Measurements from ENCODE around the gene PLIN4.
A peak's percentile ranks its signal among the peaks of the same experiment; 100 is the strongest.

The PLIN4 gene

DNA sequence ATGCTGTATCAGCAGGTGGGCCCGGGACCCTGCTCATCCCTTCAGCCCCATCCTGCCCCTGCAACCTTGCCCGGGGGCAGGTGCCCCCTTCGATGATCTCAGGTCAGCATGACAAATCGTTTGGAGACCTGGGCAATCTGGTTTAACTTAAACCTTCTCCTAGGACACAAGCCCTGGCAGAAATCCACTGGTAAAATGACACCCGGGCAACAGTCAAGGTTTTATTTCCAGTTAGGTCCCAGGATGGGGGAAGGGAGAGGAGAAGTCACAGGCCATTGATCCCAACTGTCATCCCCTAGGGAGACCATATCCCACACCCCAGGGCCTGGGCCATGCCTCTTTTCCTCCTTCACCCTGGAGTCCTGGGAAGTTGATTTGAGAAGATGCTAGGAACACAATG lies 18.5 kb upstream of the PLIN4 start:
- in situ Hi-C loops (cut with HindIII; ENCODE audit: low pct_ligation_motif_present, low sequenced_read_pairs) = no loop called here
- peaks cover 6% of the 10 kb centered on the region for H3K27me3 ChIP-seq (replicated peaks)
- no peak overlapping the region for H3K27ac ChIP-seq
- no peak for DNase-seq
- H3K4me3 ChIP-seq (ENCODE audit: low read depth, low read length) = no peak overlapping the region
- no peaks in the 10 kb centered on the region for H3K36me3 ChIP-seq (replicated peaks)
- TF ChIP-seq, protein P1, sequence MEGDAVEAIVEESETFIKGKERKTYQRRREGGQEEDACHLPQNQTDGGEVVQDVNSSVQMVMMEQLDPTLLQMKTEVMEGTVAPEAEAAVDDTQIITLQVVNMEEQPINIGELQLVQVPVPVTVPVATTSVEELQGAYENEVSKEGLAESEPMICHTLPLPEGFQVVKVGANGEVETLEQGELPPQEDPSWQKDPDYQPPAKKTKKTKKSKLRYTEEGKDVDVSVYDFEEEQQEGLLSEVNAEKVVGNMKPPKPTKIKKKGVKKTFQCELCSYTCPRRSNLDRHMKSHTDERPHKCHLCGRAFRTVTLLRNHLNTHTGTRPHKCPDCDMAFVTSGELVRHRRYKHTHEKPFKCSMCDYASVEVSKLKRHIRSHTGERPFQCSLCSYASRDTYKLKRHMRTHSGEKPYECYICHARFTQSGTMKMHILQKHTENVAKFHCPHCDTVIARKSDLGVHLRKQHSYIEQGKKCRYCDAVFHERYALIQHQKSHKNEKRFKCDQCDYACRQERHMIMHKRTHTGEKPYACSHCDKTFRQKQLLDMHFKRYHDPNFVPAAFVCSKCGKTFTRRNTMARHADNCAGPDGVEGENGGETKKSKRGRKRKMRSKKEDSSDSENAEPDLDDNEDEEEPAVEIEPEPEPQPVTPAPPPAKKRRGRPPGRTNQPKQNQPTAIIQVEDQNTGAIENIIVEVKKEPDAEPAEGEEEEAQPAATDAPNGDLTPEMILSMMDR (IDR thresholded peaks at IDR 0.05; ENCODE audit: low read depth, low read length, missing control alignments) = no peak

DNA sequence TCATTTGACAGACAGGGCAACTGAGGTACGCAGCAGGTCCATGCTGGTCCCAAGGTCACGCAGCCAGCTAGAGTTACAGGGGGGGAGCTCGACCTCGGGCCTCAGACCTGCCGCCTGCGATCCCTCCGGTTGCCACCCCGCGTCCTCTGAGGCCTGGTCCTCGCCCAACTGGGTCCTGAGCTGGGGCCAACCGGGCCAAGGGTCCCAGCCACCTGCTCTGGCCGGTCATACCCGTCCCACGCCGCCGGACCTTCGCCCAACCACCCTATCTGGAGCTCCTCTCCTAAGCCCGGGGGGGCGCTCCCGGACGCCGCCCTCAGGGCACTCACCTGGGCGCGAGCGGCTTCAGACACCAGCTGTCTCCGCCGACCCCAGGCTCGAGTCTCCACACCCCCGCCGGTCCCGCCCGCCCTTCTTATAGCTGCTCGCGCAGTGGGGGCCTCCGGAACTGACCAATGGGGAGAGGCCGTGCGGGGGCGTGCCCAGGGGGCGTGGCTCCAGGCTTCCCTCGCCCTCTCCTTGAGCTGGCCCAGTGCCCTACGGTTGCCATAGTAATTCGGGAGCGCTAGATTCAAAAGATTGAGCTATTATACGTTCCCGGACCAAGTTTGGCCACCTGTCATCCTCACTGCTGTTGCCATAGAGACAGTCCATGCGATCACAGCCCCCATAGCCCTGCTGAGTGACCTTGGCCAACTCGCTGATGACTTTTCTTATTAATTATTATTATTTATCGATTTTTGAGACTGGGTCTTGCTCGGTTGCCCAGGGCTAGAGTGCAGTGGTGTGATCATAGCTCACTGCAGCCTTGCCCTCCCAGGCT lies 16.8 kb upstream of the PLIN4 start, which contains the start of gene PLIN5:
TSS of gene PLIN5 (minus strand) at position 389 of the 823 bp plus-strand sequence. CDS start 1,150 bp downstream, outside the sequence.
- in situ Hi-C loops (cut with HindIII; ENCODE audit: low pct_ligation_motif_present, low sequenced_read_pairs) = no loop called here
- TF ChIP-seq, protein P1 (IDR thresholded peaks at IDR 0.05; ENCODE audit: low read depth, low read length, missing control alignments) = no peak
- DNase-seq = peak; percentile 54
- Histone ChIP-seq H3K36me3 (replicated peaks) (no peaks in the 10 kb centered on the region), H3K27me3 (replicated peaks) (peaks cover 6% of the 10 kb centered on the region), H3K4me3 (ENCODE audit: low read depth, low read length) (no peak within 1 kb of the TSS), H3K27ac (no peak within 1 kb of the TSS)

DNA sequence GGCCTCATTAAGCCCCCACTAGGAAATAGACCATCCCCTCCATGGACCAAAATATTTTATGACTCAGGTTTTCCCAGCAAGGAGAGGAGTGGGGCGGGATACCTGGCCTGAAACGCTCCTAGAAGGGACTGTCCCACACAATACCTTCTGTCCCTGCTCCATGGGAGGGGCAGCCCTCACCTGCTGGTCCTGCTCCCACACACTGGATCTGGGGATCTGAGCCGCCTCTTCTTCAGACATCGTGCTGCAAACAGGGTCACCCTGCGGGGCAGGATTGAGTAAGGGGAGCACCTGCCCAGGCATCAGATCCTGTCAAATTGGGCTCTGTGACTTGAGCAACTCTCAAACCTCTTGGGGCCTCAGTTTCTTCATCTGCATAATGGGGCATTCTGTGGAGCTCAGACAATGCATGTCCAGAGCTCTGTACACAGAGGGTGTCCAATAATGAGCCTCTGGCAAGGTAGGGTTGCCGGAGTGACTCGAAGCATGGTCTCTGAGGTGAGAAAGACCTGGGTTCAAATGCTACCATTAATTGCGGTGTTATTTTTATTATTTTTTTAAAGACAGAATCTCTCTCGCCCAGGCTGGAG lies 15.6 kb upstream of the PLIN4 start:
- in situ Hi-C loops (cut with HindIII; ENCODE audit: low pct_ligation_motif_present, low sequenced_read_pairs) = no loop called here
- no peak for DNase-seq
- Histone ChIP-seq H3K27me3 (replicated peaks) (peaks cover 6% of the 10 kb centered on the region), H3K4me3 (ENCODE audit: low read depth, low read length) (no peak overlapping the region), H3K27ac (no peak overlapping the region), H3K36me3 (replicated peaks) (no peaks in the 10 kb centered on the region)
- TF ChIP-seq, protein P1 (IDR thresholded peaks at IDR 0.05; ENCODE audit: low read depth, low read length, missing control alignments) = no peak

DNA sequence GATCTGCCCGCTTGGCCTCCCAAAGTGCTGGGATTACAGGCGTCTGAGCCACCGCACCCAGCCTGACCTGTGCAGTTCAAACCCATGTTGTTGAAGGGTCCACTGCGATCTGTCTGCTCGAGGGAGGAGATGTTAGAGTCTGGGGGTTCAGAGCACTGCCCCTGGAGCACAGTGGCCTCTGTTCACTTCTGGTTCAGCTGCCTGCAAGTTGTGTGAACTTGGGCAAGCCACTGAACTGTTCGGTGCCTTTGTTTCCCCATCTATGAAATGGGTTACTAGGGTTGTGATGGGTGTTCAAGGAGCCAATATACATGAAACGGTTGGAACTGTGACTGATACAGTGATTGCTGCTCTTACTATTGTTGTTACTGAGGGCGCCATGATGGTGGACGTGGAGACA lies 15.0 kb upstream of the PLIN4 start:
- in situ Hi-C loops (cut with HindIII; ENCODE audit: low pct_ligation_motif_present, low sequenced_read_pairs) = no loop called here
- no peak overlapping the region for H3K4me3 ChIP-seq (ENCODE audit: low read depth, low read length)

DNA sequence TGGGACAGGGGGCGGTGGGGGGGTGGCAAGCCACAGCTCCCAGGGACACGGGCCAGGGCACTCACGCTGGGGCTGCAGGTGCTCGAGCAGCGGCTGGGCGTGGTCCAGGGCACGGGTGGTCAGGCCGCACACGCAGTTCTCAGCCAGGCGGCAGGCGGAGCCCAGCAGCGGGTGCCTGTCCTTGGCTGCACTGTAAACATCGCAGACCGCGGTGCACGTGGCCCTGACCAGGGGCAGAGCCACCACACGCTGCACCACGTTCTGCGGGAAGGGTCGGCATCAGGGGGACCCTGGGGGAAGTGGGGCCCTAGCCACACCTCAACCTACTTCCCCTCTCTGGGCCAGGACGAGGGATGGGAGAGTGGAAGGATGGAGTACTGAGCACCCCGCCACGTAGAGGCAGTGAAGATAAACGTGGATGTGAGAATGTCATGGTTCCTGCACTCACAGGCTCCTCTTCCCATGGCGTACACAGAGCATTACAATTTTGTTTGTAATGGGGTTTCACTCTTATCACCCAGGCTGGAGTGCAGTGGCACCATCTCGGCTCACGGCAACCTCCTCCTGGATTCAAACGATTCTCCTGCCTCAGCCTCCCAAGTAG lies 13.4 kb upstream of the PLIN4 start:
- TF ChIP-seq, protein P1 (IDR thresholded peaks at IDR 0.05; ENCODE audit: low read depth, low read length, missing control alignments) = no peak
- H3K4me3 ChIP-seq (ENCODE audit: low read depth, low read length) = no peak overlapping the region
- no peak overlapping the region for H3K27ac ChIP-seq
- in situ Hi-C loops (cut with HindIII; ENCODE audit: low pct_ligation_motif_present, low sequenced_read_pairs) = no loop called here
- peaks cover 6% of the 10 kb centered on the region for H3K27me3 ChIP-seq (replicated peaks)
- no peaks in the 10 kb centered on the region for H3K36me3 ChIP-seq (replicated peaks)
- DNase-seq = no peak

More for the DNA sequence above, 15.0 kb upstream of the PLIN4 start:
- DNase-seq = no peak
- TF ChIP-seq, protein P1 (IDR thresholded peaks at IDR 0.05; ENCODE audit: low read depth, low read length, missing control alignments) = no peak
- no peak overlapping the region for H3K27ac ChIP-seq
- H3K27me3 ChIP-seq (replicated peaks) = peaks cover 6% of the 10 kb centered on the region
- H3K36me3 ChIP-seq (replicated peaks) = no peaks in the 10 kb centered on the region
